ENCODE measurements around the gene LAMB4. TPM values are rescaled to one million over a fixed set of nuclear protein-coding genes. Genes with fewer than 3 reads are reported as not detected.
"Not testable (repeated sequence)": the region's sequence is repeated elsewhere in the genome, so short reads cannot be mapped to it uniquely, and the experiment has no call there.

Gene LAMB4
- total and polyA plus RNA-seq, 4 experiments from 2014 or later, result not detected

- Histone ChIP-seq H3K27ac (ENCODE audit: low read depth, low read length) (no peak overlapping the region), H3K9me3 (ENCODE audit: control insufficient read depth in 1 of 2, low read length in 2 of 2) (no peaks in the 10 kb centered on the region), H3K36me3 (ENCODE audit: insufficient read depth, low read length) (no peaks in the 10 kb centered on the region), H3K4me1 (ENCODE audit: insufficient read depth, low read length) (no peaks in the 10 kb centered on the region), H3K27me3 (ENCODE audit: insufficient read depth, low read length) (no peaks in the 10 kb centered on the region), H3K4me3 (ENCODE audit: low read length in 2 of 2) (no peak overlapping the region)
- no peaks in the 10 kb centered on the region for H3K36me3 Mint-ChIP-seq
- no peaks in the 10 kb centered on the region for H3K9me3 Mint-ChIP-seq
- no peaks in the 10 kb centered on the region for H3K4me1 Mint-ChIP-seq
- H3K27me3 Mint-ChIP-seq, result peaks cover 5 to 13% of the 10 kb centered on the region in 2 donors
- POLR2A ChIA-PET (ENCODE audit: partially characterized antibody), result no interaction called here
- intact Hi-C loops (cut with micrococcal nuclease), result no loop called here
- no peak overlapping the region for H3K4me3 Mint-ChIP-seq
- CTCF ChIA-PET (ENCODE audit: partially characterized antibody), result no interaction called here
- DNase-seq, result no peak
- no peak overlapping the region for H3K27ac Mint-ChIP-seq
Measured at GRCh38 chr7:108037140-108037539, 93.0 kb downstream of the LAMB4 start.

- Histone ChIP-seq H3K4me1 (ENCODE audit: insufficient read depth, low read length) (no peaks in the 10 kb centered on the region), H3K36me3 (ENCODE audit: insufficient read depth, low read length) (no peaks in the 10 kb centered on the region), H3K9me3 (ENCODE audit: control insufficient read depth in 1 of 2, low read length in 2 of 2) (no peaks in the 10 kb centered on the region), H3K27ac (ENCODE audit: low read depth, low read length) (no peak overlapping the region), H3K4me3 (ENCODE audit: low read length in 2 of 2) (no peak overlapping the region), H3K27me3 (ENCODE audit: insufficient read depth, low read length) (no peaks in the 10 kb centered on the region)
- no peak for DNase-seq
- Mint-ChIP-seq H3K27me3 (peaks cover 6 to 7% of the 10 kb centered on the region in 2 donors), H3K4me1 (no peaks in the 10 kb centered on the region), H3K9me3 (no peaks in the 10 kb centered on the region), H3K36me3 (no peaks in the 10 kb centered on the region), H3K27ac (no peak overlapping the region), H3K4me3 (no peak overlapping the region)
- ChIA-PET CTCF (ENCODE audit: partially characterized antibody) (no interaction called here), POLR2A (ENCODE audit: partially characterized antibody) (no interaction called here)
- intact Hi-C loops (cut with micrococcal nuclease), result no loop called here
Measured at GRCh38 chr7:108034586-108034985, 95.6 kb downstream of the LAMB4 start.

GRCh38 chr7:108033776-108034497 lies 96.2 kb downstream of the LAMB4 start:
- Histone ChIP-seq H3K36me3 (ENCODE audit: insufficient read depth, low read length) (no peaks in the 10 kb centered on the region), H3K4me1 (ENCODE audit: insufficient read depth, low read length) (no peaks in the 10 kb centered on the region), H3K4me3 (ENCODE audit: low read length in 2 of 2) (no peak overlapping the region), H3K27ac (ENCODE audit: low read depth, low read length) (no peak overlapping the region), H3K9me3 (ENCODE audit: control insufficient read depth in 1 of 2, low read length in 2 of 2) (no peaks in the 10 kb centered on the region), H3K27me3 (ENCODE audit: insufficient read depth, low read length) (no peaks in the 10 kb centered on the region)
- Mint-ChIP-seq H3K4me1 (no peaks in the 10 kb centered on the region), H3K36me3 (no peaks in the 10 kb centered on the region), H3K4me3 (no peak overlapping the region), H3K9me3 (no peaks in the 10 kb centered on the region), H3K27me3 (peaks cover 9% of the 10 kb centered on the region in 2 donors), H3K27ac (no peak overlapping the region)
- ChIA-PET CTCF (ENCODE audit: partially characterized antibody) (no interaction called here), POLR2A (ENCODE audit: partially characterized antibody) (no interaction called here)
- intact Hi-C loops (cut with micrococcal nuclease), result no loop called here
- no peak for DNase-seq

GRCh38 chr7:108033309-108033708 lies 96.9 kb downstream of the LAMB4 start:
- H3K27me3 Mint-ChIP-seq; H3K36me3 ChIP-seq (ENCODE audit: insufficient read depth, low read length); H3K9me3 ChIP-seq (ENCODE audit: control insufficient read depth in 1 of 2, low read length in 2 of 2); H3K9me3 Mint-ChIP-seq; CTCF ChIA-PET (ENCODE audit: partially characterized antibody); H3K4me1 ChIP-seq (ENCODE audit: insufficient read depth, low read length); H3K4me3 Mint-ChIP-seq; H3K36me3 Mint-ChIP-seq; intact Hi-C loops (cut with micrococcal nuclease); H3K27ac ChIP-seq (ENCODE audit: low read depth, low read length); H3K4me3 ChIP-seq (ENCODE audit: low read length in 2 of 2); H3K27ac Mint-ChIP-seq; POLR2A ChIA-PET (ENCODE audit: partially characterized antibody); H3K4me1 Mint-ChIP-seq; DNase-seq; H3K27me3 ChIP-seq (ENCODE audit: insufficient read depth, low read length): not testable (repeated sequence)

- no peaks in the 10 kb centered on the region for H3K36me3 ChIP-seq (ENCODE audit: insufficient read depth, low read length)
- ChIA-PET CTCF (ENCODE audit: partially characterized antibody) (no interaction called here), POLR2A (ENCODE audit: partially characterized antibody) (interaction anchor here (0.7 kb wide), 1 partner anchor 1705 kb away, joined by 3 read pairs; no protein-coding TSS in a partner anchor)
- H3K4me3 Mint-ChIP-seq, result no peak overlapping the region
- no peak overlapping the region for H3K4me3 ChIP-seq (ENCODE audit: low read length in 2 of 2)
- H3K27ac ChIP-seq (ENCODE audit: low read depth, low read length), result no peak overlapping the region
- H3K36me3 Mint-ChIP-seq, result no peaks in the 10 kb centered on the region
- peaks cover 7 to 11% of the 10 kb centered on the region in 2 donors for H3K27me3 Mint-ChIP-seq
- no peaks in the 10 kb centered on the region for H3K4me1 Mint-ChIP-seq
- no peak for DNase-seq
- H3K4me1 ChIP-seq (ENCODE audit: insufficient read depth, low read length), result no peaks in the 10 kb centered on the region
- H3K27me3 ChIP-seq (ENCODE audit: insufficient read depth, low read length), result no peaks in the 10 kb centered on the region
- H3K9me3 ChIP-seq (ENCODE audit: control insufficient read depth in 1 of 2, low read length in 2 of 2), result no peaks in the 10 kb centered on the region
- intact Hi-C loops (cut with micrococcal nuclease), result no loop called here
- H3K27ac Mint-ChIP-seq, result no peak overlapping the region
- no peaks in the 10 kb centered on the region for H3K9me3 Mint-ChIP-seq
Measured at GRCh38 chr7:108030516-108030915, 99.6 kb downstream of the LAMB4 start.

- H3K27ac ChIP-seq (ENCODE audit: low read depth, low read length), result no peak overlapping the region
- Mint-ChIP-seq H3K36me3 (no peaks in the 10 kb centered on the region), H3K27me3 (peaks cover 9 to 18% of the 10 kb centered on the region in 2 donors), H3K4me3 (no peak overlapping the region), H3K27ac (no peak overlapping the region), H3K9me3 (peaks cover 0 to 1% (median 0%) of the 10 kb centered on the region in 8 donors), H3K4me1 (no peaks in the 10 kb centered on the region)
- H3K4me1 ChIP-seq (ENCODE audit: insufficient read depth, low read length), result no peaks in the 10 kb centered on the region
- no peaks in the 10 kb centered on the region for H3K9me3 ChIP-seq (ENCODE audit: control insufficient read depth in 1 of 2, low read length in 2 of 2)
- intact Hi-C loops (cut with micrococcal nuclease), result no loop called here
- no peaks in the 10 kb centered on the region for H3K36me3 ChIP-seq (ENCODE audit: insufficient read depth, low read length)
- CTCF ChIA-PET (ENCODE audit: partially characterized antibody), result interaction anchor here (0.5 kb wide), 1 partner anchor 107 kb away, joined by 4 read pairs; no protein-coding TSS in a partner anchor
- DNase-seq, result no peak
- POLR2A ChIA-PET (ENCODE audit: partially characterized antibody), result no interaction called here
- no peaks in the 10 kb centered on the region for H3K27me3 ChIP-seq (ENCODE audit: insufficient read depth, low read length)
- no peak overlapping the region for H3K4me3 ChIP-seq (ENCODE audit: low read length in 2 of 2)
Measured at GRCh38 chr7:108029034-108029433, 101.1 kb downstream of the LAMB4 start.

GRCh38 chr7:108028111-108028510 lies 102.0 kb downstream of the LAMB4 start:
- Histone ChIP-seq H3K9me3 (ENCODE audit: control insufficient read depth in 1 of 2, low read length in 2 of 2) (no peaks in the 10 kb centered on the region), H3K4me3 (ENCODE audit: low read length in 2 of 2) (no peak overlapping the region), H3K27ac (ENCODE audit: low read depth, low read length) (no peak overlapping the region), H3K36me3 (ENCODE audit: insufficient read depth, low read length) (no peaks in the 10 kb centered on the region), H3K27me3 (ENCODE audit: insufficient read depth, low read length) (no peaks in the 10 kb centered on the region), H3K4me1 (ENCODE audit: insufficient read depth, low read length) (no peaks in the 10 kb centered on the region)
- no peak overlapping the region for H3K27ac Mint-ChIP-seq
- ChIA-PET POLR2A (ENCODE audit: partially characterized antibody) (no interaction called here), CTCF (ENCODE audit: partially characterized antibody) (no interaction called here)
- H3K36me3 Mint-ChIP-seq, result no peaks in the 10 kb centered on the region
- H3K4me1 Mint-ChIP-seq, result no peaks in the 10 kb centered on the region
- peaks cover 0 to 1% (median 0%) of the 10 kb centered on the region in 8 donors for H3K9me3 Mint-ChIP-seq
- intact Hi-C loops (cut with micrococcal nuclease), result no loop called here
- H3K4me3 Mint-ChIP-seq, result no peak overlapping the region
- DNase-seq, result no peak
- peaks cover 9 to 18% of the 10 kb centered on the region in 2 donors for H3K27me3 Mint-ChIP-seq

All from CD4-positive, alpha-beta memory T cell (primary cell).